Neural crest cell (in vitro differentiated cells): ENCODE results near the gene SEPTIN8. TPM values are rescaled to one million over a fixed set of nuclear protein-coding genes. Genes with fewer than 3 reads are reported as not detected.

Source experiments
- DNase-seq: peaks from one replicate; pipeline ENCODE4 v3.0.0; 2021; ENCODE audit warnings: low read depth, mixed read lengths, low spot score
- H3K27ac Mint-ChIP-seq: one replicate; pipeline ENCODE4 v1.8.0; 2021; ENCODE audit warnings: mild to moderate bottlenecking, mixed read lengths; ENCODE audit not compliant: unreplicated experiment
- H3K27me3 Mint-ChIP-seq: 2 replicates; pipeline ENCODE4 v1.8.0; 2021; ENCODE audit warnings: low read depth, mild to moderate bottlenecking, mixed read lengths
- H3K36me3 Mint-ChIP-seq: 2 replicates; pipeline ENCODE4 v1.8.0; 2021; ENCODE audit warnings: low read depth, mild to moderate bottlenecking, mixed read lengths
- H3K4me1 Mint-ChIP-seq: 2 replicates; pipeline ENCODE4 v1.8.0; 2021; ENCODE audit warnings: mixed read lengths
- H3K4me3 Mint-ChIP-seq: one replicate; pipeline ENCODE4 v1.8.0; 2021; ENCODE audit warnings: mild to moderate bottlenecking, mixed read lengths
- H3K9me3 Mint-ChIP-seq: 2 replicates; pipeline ENCODE4 v1.8.0; 2021; ENCODE audit warnings: mixed read lengths
- CTCF ChIP-seq: fragments of 200-600 bp; sonication (generic); conservative IDR thresholded peaks from 2 replicates; pipeline ENCODE4 v1.5.0; 2021; ENCODE audit warnings: antibody characterized with exemption, mild to moderate bottlenecking
- total RNA-seq: library from RNA; stranded (reverse); gene quantifications from 2 replicates; pipeline ENCODE4 v1.2.1, GENCODE V29; 2021

Gene SEPTIN8
- total RNA-seq, 1 donor from 2014 or later, result 71.1 TPM

- Mint-ChIP-seq H3K9me3 (no peaks in the 10 kb centered on the region), H3K4me3 (peak overlapping the region; percentile 61), H3K36me3 (no peaks in the 10 kb centered on the region), H3K27me3 (no peaks in the 10 kb centered on the region), H3K4me1 (peaks cover 16% of the 10 kb centered on the region), H3K27ac (peak overlapping the region; percentile 50)
- TF ChIP-seq CTCF, result no peak
- DNase-seq, result no peak
Measured at GRCh38 chr5:132770476-132771159, 6.4 kb downstream of the SEPTIN8 start.

- Mint-ChIP-seq H3K27ac (no peak overlapping the region), H3K9me3 (no peaks in the 10 kb centered on the region), H3K4me3 (no peak overlapping the region), H3K4me1 (peaks cover 12% of the 10 kb centered on the region), H3K27me3 (no peaks in the 10 kb centered on the region), H3K36me3 (no peaks in the 10 kb centered on the region)
- no peak for DNase-seq
- TF ChIP-seq CTCF, result no peak
Measured at GRCh38 chr5:132768485-132768868, 8.6 kb downstream of the SEPTIN8 start.

- Mint-ChIP-seq H3K9me3 (no peaks in the 10 kb centered on the region), H3K27ac (peak overlapping the region; percentile 37), H3K36me3 (no peaks in the 10 kb centered on the region), H3K4me3 (no peak overlapping the region), H3K4me1 (peaks cover 8% of the 10 kb centered on the region), H3K27me3 (no peaks in the 10 kb centered on the region)
- no peak for TF ChIP-seq CTCF
- DNase-seq, result no peak
Measured at GRCh38 chr5:132767150-132767549, 9.9 kb downstream of the SEPTIN8 start.

- no peaks in the 10 kb centered on the region for H3K27me3 Mint-ChIP-seq
- no peak for TF ChIP-seq CTCF
- H3K4me3 Mint-ChIP-seq, result no peak overlapping the region
- no peaks in the 10 kb centered on the region for H3K36me3 Mint-ChIP-seq
- peak overlapping the region; percentile 37 for H3K27ac Mint-ChIP-seq
- H3K9me3 Mint-ChIP-seq, result no peaks in the 10 kb centered on the region
- DNase-seq, result no peak
- peaks cover 6% of the 10 kb centered on the region for H3K4me1 Mint-ChIP-seq
Measured at GRCh38 chr5:132766806-132767055, 10.3 kb downstream of the SEPTIN8 start.

- Mint-ChIP-seq H3K36me3 (no peaks in the 10 kb centered on the region), H3K4me1 (peaks cover 5% of the 10 kb centered on the region), H3K27ac (no peak overlapping the region), H3K9me3 (no peaks in the 10 kb centered on the region), H3K4me3 (no peak overlapping the region), H3K27me3 (no peaks in the 10 kb centered on the region)
- no peak for TF ChIP-seq CTCF
- no peak for DNase-seq
Measured at GRCh38 chr5:132766020-132766805, 10.8 kb downstream of the SEPTIN8 start.
